Prostate gland (tissue), 2 donors: ENCODE data around the gene TMPRSS15. TPM values are rescaled to one million over a fixed set of nuclear protein-coding genes. Genes with fewer than 3 reads are reported as not detected.

Experiments
- DNase-seq: peaks from one replicate; pipeline ENCODE4 v3.0.0-alpha.2; 2019; ENCODE audit warnings: low spot score
- H3K27ac ChIP-seq, 2 donors: fragments of 200-600 bp; sonication (generic); 2 replicates each; pipeline ENCODE4 v1.5.1; 2017 to 2019
- H3K27me3 ChIP-seq: fragments of 200-600 bp; sonication (generic); replicated peaks from 2 replicates; pipeline ENCODE4 v1.5.1; 2019; ENCODE audit not compliant: insufficient read depth
- H3K36me3 ChIP-seq, 2 donors: fragments of 200-600 bp; sonication (generic); 1 replicate in 1 of 2; 2 replicates in 1 of 2; pipeline versions ENCODE4 v1.5.1 to v1.8.1; 2017 to 2019
- H3K4me1 ChIP-seq: fragments of 200-600 bp; sonication (generic); replicated peaks from 2 replicates; pipeline ENCODE4 v1.5.1; 2019
- H3K4me3 ChIP-seq, 2 donors: fragments of 200-600 bp; sonication (generic); 2 replicates each; pipeline ENCODE4 v1.5.1; 2017 to 2019
- H3K9me3 ChIP-seq: fragments of 200-600 bp; sonication (generic); 2 replicates; pipeline ENCODE4 v1.5.1; 2017
- POLR2A ChIP-seq: fragments of 450-650 bp; IDR thresholded peaks from one replicate; pipeline ENCODE4 v1.6.1; 2016; ENCODE audit warnings: antibody characterized with exemption, mild to moderate bottlenecking
- POLR2AphosphoS5 ChIP-seq: sonication (generic); formaldehyde crosslinking; IDR thresholded peaks from one replicate; pipeline ENCODE4 v1.6.1; 2017; ENCODE audit warnings: antibody characterized with exemption
- WGBS: methylation state at CpG from one replicate; pipeline ENCODE4 v1.1.5; 2018; 5-methylcytosine and 5-hydroxymethylcytosine counted together
- intact Hi-C: fragments of 100-400 bp; cut with DNase I; formaldehyde crosslinking; loops from one replicate; pipeline ENCODE4 v1.14.2; 2022
- total RNA-seq, 2 donors: library from RNA; depleted of rRNA; stranded (reverse); fragments of >200 nt; gene quantifications; one replicate each; pipeline ENCODE4 v1.1.0, GENCODE V29; 2016
- TF ChIP-seq, protein P1 (sequence below), 4 experiments: fragments of 200-600 bp in 2 of 4; fragments of 450-650 bp in 2 of 4; sonication (generic) in 2 of 4; IDR thresholded peaks; 1 replicate in 3 of 4; 2 replicates in 1 of 4; pipeline ENCODE4 v1.5.1; 2016 to 2019; ENCODE audit warnings: antibody characterized with exemption in 4 of 4, mild to moderate bottlenecking in 2 of 4, moderate library complexity in 2 of 4

TMPRSS15 gene
- total RNA-seq, 2 donors from 2014 or later = 0.34 TPM; not detected in 1

- no peaks in the 10 kb centered on the region for H3K36me3 ChIP-seq
- WGBS = 83% methylated on average over 1 of the region's 1 CpG
- no peaks in the 10 kb centered on the region for H3K4me1 ChIP-seq
- no peak overlapping the region for H3K27ac ChIP-seq
- H3K4me3 ChIP-seq = no peak overlapping the region
- TF ChIP-seq, protein P1, sequence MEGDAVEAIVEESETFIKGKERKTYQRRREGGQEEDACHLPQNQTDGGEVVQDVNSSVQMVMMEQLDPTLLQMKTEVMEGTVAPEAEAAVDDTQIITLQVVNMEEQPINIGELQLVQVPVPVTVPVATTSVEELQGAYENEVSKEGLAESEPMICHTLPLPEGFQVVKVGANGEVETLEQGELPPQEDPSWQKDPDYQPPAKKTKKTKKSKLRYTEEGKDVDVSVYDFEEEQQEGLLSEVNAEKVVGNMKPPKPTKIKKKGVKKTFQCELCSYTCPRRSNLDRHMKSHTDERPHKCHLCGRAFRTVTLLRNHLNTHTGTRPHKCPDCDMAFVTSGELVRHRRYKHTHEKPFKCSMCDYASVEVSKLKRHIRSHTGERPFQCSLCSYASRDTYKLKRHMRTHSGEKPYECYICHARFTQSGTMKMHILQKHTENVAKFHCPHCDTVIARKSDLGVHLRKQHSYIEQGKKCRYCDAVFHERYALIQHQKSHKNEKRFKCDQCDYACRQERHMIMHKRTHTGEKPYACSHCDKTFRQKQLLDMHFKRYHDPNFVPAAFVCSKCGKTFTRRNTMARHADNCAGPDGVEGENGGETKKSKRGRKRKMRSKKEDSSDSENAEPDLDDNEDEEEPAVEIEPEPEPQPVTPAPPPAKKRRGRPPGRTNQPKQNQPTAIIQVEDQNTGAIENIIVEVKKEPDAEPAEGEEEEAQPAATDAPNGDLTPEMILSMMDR (IDR thresholded peaks at IDR 0.05) = no peak
- no peak for TF ChIP-seq POLR2A
- DNase-seq = no peak
- H3K9me3 ChIP-seq = no peaks in the 10 kb centered on the region
- no peaks in the 10 kb centered on the region for H3K27me3 ChIP-seq
- intact Hi-C loops = no loop called here
These were observed 69.5 kb downstream of the TMPRSS15 start for GRCh38 chr21:18334066-18334465.

DNA sequence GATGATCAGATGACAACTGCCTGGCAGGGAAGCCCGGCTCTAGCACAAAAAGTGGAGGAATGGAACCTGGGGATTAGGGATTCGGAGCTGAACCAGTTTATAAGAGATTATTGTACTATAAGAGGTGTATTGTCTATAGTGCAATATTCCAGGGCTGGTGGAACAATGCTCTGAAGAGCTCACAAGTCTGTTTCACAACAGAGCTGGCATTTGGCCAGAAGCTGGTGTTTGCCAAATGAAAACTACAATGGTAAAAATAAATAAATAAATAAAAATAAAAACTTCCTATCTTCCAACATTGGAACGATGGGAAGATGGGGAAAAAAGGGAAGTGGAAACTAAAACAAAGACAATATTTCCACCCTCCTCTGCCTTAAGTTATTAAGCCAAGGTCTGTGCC lies 85.4 kb downstream of the TMPRSS15 start:
- 69% methylated on average over 3 of the region's 3 CpGs for WGBS
- Histone ChIP-seq H3K9me3 (no peaks in the 10 kb centered on the region), H3K4me3 (no peak overlapping the region), H3K27ac (no peak overlapping the region), H3K36me3 (no peaks in the 10 kb centered on the region), H3K27me3 (no peaks in the 10 kb centered on the region), H3K4me1 (no peaks in the 10 kb centered on the region)
- intact Hi-C loops = no loop called here
- TF ChIP-seq POLR2A (no peak), POLR2AphosphoS5 (no peak)
- TF ChIP-seq, protein P1 (IDR thresholded peaks at IDR 0.05) = no peak
- DNase-seq = no peak

DNA sequence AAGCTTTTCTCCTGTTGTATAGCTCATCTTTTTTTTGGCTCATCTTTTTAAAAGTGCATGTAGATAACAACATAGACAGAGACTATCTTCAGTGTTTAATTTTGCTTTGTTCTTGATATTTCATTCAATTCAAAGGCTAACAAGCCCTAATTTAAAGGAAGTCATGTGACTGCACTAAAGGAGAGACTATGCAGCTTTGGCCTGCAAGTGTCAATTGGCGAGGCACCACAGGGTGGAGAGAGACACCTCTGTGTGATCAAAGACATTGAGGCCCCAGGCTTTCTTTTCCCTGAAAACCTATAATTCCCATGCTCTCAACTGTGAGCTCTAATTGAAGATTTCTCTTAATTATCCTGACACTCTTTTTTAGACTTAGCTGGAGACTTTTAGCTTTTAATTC lies 105.4 kb downstream of the TMPRSS15 start:
- Histone ChIP-seq H3K27me3 (no peaks in the 10 kb centered on the region), H3K36me3 (no peaks in the 10 kb centered on the region), H3K4me1 (no peaks in the 10 kb centered on the region), H3K27ac (no peak overlapping the region), H3K9me3 (no peaks in the 10 kb centered on the region), H3K4me3 (no peak overlapping the region)
- intact Hi-C loops = no loop called here
- 64% methylated on average over 1 of the region's 1 CpG for WGBS
- no peak for TF ChIP-seq POLR2A
- TF ChIP-seq, protein P1 (IDR thresholded peaks at IDR 0.05) = no peak
- no peak for TF ChIP-seq POLR2AphosphoS5
- no peak for DNase-seq

DNA sequence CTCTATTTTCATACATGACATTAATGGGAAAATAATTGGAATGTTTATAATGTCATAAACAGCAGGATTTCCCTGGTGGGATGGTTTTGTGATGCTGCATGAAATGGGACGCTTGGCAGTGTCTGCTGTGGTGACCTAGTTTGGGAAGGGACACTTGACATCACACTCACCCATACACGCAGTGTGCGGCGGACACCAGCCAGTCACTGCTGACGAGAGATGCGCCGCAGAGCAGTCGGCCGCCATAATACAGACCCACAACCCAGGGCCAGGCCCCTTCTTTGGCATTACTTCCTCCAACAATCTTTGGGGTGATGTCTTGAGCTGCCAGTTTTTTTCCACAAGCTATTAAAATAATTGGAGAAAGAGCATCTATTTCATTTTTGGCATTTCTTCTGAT lies 109.5 kb downstream of the TMPRSS15 start:
- Histone ChIP-seq H3K27ac (no peak overlapping the region), H3K9me3 (no peaks in the 10 kb centered on the region), H3K36me3 (no peaks in the 10 kb centered on the region), H3K4me1 (no peaks in the 10 kb centered on the region), H3K27me3 (no peaks in the 10 kb centered on the region), H3K4me3 (no peak overlapping the region)
- intact Hi-C loops = no loop called here
- TF ChIP-seq POLR2A (no peak), POLR2AphosphoS5 (no peak)
- TF ChIP-seq, protein P1 (IDR thresholded peaks at IDR 0.05) = no peak
- DNase-seq = no peak
- WGBS = 89% methylated on average over 9 of the region's 9 CpGs

DNA sequence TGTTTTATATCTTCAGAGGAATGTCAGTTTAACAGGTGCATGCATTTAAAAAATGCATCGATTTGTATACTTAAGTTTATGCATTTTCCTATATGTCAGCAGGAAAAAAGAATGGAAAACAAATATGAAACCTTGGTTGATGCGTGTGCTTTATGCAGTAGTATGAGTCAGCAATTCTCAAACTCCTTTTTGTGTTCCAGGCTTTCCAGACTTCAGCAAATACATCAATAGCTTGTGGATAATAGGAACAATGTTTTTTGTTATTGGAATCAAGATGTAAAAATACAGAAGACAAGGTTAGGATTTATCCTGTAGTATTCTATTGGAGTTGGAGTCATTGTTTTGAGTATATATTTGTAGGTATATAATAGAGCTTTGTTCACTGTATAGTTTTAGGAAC lies 113.7 kb downstream of the TMPRSS15 start:
- Histone ChIP-seq H3K27ac (no peak overlapping the region), H3K27me3 (no peaks in the 10 kb centered on the region), H3K4me1 (no peaks in the 10 kb centered on the region), H3K4me3 (no peak overlapping the region), H3K9me3 (no peaks in the 10 kb centered on the region), H3K36me3 (no peaks in the 10 kb centered on the region)
- 77% methylated on average over 2 of the region's 2 CpGs for WGBS
- DNase-seq = no peak
- TF ChIP-seq, protein P1 (IDR thresholded peaks at IDR 0.05) = no peak
- TF ChIP-seq POLR2A = no peak
- no peak for TF ChIP-seq POLR2AphosphoS5
- intact Hi-C loops = no loop called here
